Activated T-cell treated with anti-CD3 and anti-CD28 coated beads for 1 hour (primary cell): ENCODE results near the gene TNS1.

Source experiments
- DNase-seq: peaks from one replicate; pipeline ENCODE4 v3.0.0-alpha.2; 2020; ENCODE audit warnings: low read depth

Gene TNS1

GRCh38 chr2:217943446-217944321, 59.1 kb downstream of the TNS1 start:
- DNase-seq = no peak

- DNase-seq = no peak
Measured at GRCh38 chr2:217942731-217943335, 60.0 kb downstream of the TNS1 start.

GRCh38 chr2:217941886-217942728, 60.7 kb downstream of the TNS1 start:
- DNase-seq = no peak

- no peak for DNase-seq
Measured at GRCh38 chr2:217941339-217941738, 61.5 kb downstream of the TNS1 start.

DNA sequence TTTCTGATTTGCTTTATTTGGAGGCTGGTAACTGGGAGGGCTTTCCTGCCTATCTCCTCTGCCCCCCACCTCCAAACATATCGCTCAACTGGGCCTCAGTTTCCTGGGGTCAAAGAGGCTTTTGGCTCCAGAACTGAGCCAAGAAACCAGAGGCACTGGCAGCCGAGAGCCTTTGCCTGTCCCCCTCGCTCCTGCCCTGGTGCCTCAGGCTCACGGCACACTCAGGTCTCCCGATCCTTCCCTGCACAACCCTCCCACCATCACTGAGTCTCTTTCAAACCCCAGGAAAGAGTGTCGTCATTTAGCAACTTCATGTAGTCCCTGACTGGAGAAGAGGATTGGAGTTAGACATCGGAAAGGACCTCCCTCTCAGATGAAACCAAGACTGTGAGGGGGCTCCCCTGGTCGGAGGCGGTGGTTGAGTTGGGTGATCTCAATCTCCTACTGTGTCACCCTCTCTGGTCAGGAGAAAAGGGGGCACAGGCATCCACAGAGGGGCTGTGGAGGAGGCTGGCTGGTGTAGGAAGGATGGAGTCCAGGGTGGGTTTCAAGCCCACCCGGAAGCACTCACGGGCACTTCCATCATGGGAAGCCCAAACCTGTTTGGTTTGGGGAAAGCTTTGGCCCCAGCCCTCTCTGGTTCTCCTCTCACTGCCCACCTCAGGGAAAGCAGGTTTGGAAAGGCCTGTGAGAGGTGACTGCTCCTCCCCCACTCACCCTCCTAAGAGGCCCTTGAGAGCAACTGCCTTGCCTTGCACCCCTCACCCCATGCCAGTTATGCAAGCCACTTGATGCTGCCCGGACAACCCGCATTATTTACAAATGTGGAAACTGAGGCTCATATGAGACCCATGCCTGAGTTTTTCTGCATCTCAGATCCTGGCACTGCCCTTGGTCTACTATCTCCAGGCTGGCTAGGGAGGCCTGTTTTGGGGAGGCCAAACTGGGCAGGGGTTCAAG, 62.3 kb downstream of the TNS1 start:
- no peak for DNase-seq

- no peak for DNase-seq
Measured at GRCh38 chr2:217939629-217940245, 63.1 kb downstream of the TNS1 start.

GRCh38 chr2:217939220-217939619, 63.6 kb downstream of the TNS1 start:
- no peak for DNase-seq

GRCh38 chr2:217938036-217938435, 64.8 kb downstream of the TNS1 start:
- DNase-seq = no peak

DNA sequence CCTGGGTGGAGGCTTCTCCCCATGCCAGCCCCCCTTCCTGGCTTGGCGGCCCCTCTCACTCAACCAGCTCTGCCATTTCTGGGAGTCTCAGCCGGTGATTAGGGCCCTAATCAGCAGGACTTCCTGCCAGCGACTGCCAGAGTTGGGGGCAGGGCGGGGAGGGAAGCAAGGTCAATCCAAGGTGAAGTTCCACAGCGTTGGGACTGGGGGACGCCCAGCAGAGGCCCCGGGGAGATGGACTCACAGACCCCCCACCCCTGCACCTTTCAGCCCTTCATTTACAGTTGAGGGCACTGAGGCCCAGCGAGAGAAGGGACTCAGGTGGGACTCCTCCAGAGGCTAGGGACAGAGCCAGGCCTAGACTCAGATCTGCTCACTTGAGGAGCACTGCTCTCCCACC, 65.3 kb downstream of the TNS1 start:
- no peak for DNase-seq

DNA sequence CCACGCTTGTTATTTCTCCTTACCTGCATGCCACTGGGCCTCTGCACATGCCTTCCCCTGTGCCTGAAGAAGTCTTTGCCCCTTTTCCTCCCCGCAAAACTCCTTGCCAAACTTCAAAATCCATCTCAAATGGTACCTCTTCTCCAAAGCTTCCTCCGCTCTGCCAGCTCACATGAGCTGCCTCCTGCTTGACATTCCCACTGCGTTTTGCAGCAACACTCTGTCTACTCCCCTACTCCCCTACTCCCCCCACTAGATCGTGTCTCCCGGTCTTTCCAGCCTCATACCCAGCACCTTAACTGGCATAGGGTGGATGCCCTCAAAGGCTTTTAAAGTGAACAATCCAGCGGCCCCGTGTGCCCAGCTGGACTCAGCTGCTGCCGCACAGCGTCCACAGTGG, 65.8 kb downstream of the TNS1 start:
- DNase-seq = no peak

DNA sequence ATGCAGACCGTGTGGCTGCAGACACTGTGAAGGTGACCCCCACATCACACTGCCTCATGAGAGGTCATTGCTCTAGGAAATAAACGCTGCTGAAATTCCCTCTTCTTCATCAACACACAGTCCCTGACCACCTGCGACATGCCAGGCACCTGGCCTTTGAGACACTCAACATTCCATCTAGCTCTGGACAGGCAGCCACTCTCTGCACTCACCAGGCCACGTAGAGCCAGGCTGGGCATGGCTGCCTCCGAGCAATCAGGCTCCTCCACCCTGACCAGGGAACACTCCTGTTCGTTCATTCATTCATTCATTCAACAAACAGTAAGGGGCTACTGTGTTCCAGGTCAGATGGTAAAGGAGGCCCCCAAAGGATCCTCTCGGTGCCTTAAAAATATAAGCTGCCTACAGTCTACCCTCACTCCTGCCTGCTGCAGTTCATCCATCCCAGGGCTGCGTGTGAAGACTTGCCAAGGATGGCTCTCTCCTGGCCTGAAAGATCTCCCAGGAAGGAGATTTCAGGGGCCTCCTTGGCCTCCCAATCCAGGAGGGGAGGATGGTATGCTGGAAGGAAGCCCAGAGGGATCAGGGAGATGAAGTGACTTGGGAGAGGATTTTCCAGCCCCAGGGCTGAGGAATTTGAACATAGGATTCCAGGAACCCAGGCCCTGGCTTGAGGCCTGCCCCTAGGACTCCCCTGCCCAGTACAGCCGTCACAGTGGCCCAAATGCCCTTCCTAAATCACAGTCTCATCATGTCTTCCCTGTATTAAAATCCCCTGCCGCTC, 66.7 kb downstream of the TNS1 start:
- no peak for DNase-seq

DNA sequence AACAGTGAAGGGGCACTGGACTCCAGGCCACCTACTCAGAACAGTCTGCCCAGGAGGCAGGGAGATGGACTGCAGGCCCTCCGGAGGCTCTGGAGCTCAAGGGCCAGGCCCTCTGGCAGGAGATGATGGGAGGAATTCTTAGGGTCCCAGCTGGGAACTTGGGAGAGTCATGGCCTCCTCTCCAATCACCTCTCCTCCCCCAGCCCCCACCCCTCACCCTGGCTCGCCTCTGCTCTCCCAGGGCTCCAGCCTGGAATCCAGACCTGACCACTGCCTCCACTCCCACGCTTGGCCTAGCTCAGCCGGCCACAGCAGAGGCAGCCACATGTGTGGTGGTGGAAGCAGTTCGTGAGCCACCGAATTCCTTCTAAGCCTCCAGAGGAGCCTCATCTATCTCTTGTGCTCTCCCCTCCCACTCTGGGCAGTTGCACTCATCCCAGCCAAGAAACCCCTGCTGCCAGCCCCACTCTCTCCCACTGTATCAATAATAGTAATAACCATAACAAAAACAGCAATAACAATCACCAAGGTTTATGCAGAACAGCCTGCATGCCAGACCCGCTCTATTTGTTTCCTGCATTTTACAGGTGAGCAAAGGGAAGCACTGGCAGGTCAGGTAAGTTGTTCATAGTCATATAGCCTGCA, 67.4 kb downstream of the TNS1 start:
- no peak for DNase-seq

- no peak for DNase-seq
Measured at GRCh38 chr2:217934321-217935131, 68.3 kb downstream of the TNS1 start.

- no peak for DNase-seq
Measured at GRCh38 chr2:217933617-217933993, 69.2 kb downstream of the TNS1 start.

DNA sequence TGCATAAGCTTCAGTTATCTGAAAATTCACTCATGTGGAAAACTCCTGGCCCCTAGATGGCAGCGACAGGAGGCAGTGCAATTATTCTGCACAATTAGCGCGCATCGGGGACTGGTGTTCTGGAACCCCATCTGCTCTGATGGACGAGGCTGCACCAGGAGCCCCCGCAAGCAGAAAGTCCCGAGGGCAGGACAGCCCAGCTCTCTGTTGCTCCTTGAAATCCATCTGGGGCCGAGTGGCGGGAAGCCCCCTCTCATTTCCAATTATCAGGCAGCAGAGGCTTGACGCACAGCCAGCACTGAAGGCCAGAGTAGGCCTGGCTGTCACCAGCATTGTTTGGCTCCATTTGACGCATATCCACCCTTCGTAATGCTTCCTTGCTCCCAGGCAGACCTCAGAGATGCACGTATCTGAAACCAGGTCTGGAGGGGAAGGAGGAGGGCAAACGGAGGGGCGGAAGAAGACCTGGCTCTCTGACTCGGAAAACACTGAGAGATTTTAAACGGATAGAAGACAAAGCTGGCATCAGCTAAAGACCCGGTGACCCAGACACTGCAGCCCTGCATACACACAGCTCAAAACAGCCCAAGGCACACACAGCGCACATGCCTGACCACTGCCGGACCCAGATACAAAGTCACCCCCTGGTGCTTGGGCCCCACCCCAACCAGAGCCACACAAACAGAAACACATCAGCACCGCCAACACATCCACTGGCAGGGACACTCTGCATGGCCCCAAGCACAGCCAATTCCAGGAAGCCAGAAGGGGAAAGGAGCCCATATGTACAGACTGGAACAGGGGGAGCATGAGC, 69.8 kb downstream of the TNS1 start:
- no peak for DNase-seq

- no peak for DNase-seq
Measured at GRCh38 chr2:217931846-217932560, 70.8 kb downstream of the TNS1 start.

DNA sequence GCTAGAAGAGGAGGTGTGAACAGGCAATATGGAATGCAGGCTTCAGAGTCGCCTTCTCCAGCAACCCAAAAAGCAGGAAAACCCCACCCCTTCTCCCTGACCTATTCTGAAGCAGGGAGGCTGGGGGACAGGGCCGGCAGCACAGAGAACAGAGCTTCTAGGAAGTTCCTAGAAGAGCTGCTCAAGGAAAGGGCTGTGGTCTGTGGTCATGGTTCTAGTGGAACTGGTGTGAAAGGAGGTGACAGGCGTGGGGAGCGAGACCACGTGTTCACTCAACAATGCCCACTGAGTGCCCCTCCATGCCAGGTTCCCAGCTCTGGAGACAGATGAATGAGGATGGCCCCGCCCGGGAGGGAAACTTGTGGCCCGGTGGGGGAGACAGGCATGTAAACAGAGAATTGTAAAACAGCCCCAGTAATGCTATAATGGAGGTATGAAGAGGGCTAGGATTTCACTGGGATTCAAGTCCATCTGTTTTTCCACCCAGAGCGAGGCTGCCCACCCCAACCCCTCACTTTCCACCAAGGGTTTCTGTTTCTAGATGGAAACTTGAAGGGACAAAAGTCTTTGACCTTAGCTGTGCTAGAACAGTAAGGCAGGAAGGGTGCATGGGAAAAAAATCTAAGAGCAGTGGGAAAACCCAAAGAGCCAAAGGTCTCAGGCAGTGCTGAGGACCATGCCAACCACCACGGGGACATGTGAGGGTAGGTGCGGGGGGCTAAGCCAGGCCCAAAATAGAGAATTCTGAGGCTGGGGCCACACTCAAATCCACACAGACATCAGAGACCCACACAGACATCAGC, 71.8 kb downstream of the TNS1 start:
- no peak for DNase-seq
